Tibial nerve (tissue), 4 donors: ENCODE measurements around the gene FAM13B. TPM values are rescaled to one million over a fixed set of nuclear protein-coding genes. Genes with fewer than 3 reads are reported as not detected.
"Not testable (repeated sequence)": the region's sequence is repeated elsewhere in the genome, so short reads cannot be mapped to it uniquely, and the experiment has no call there.

Experiments used
- DNase-seq, 2 donors: peaks; one replicate each; pipeline ENCODE4 v3.0.0-alpha.2; 2019; ENCODE audit warnings: low spot score in 2 of 2
- H3K27ac ChIP-seq, 4 donors: fragments of 200-600 bp; sonication (generic) in 3 of 4; one replicate each; pipeline ENCODE4 v1.5.1; 2017 to 2019; ENCODE audit warnings: mild to moderate bottlenecking in 1 of 4
- H3K27me3 ChIP-seq, 2 donors: fragments of 200-600 bp; sonication (generic) in 1 of 2; one replicate each; pipeline versions ENCODE4 v1.5.1 to v1.6.0; 2017 to 2019
- H3K36me3 ChIP-seq, 3 donors: fragments of 200-600 bp; sonication (generic); one replicate each; pipeline ENCODE4 v1.5.1; 2018 to 2019
- H3K4me1 ChIP-seq, 4 donors: fragments of 200-600 bp; sonication (generic) in 3 of 4; one replicate each; pipeline ENCODE4 v1.5.1; 2017 to 2019
- H3K4me3 ChIP-seq, 4 donors: fragments of 200-600 bp; sonication (generic) in 3 of 4; one replicate each; pipeline ENCODE4 v1.5.1; 2017 to 2019; ENCODE audit warnings: mild to moderate bottlenecking in 1 of 4, moderate library complexity in 1 of 4
- H3K9me3 ChIP-seq, 4 donors: fragments of 200-600 bp; sonication (generic) in 3 of 4; one replicate each; pipeline ENCODE4 v1.5.1; 2017 to 2019
- EP300 ChIP-seq, 2 donors: sonication (generic); formaldehyde crosslinking; IDR thresholded peaks; one replicate each; pipeline ENCODE4 v1.6.1; 2017; ENCODE audit warnings: antibody characterized with exemption in 2 of 2, mild to moderate bottlenecking in 1 of 2
- POLR2A ChIP-seq, 2 donors: fragments of 450-650 bp; IDR thresholded peaks; one replicate each; pipeline ENCODE4 v1.6.1; 2017; ENCODE audit warnings: antibody characterized with exemption in 2 of 2, mild to moderate bottlenecking in 2 of 2, moderate library complexity in 2 of 2
- WGBS, 2 donors: methylation state at CpG; one replicate each; pipeline ENCODE4 v1.1.5; 2018; 5-methylcytosine and 5-hydroxymethylcytosine counted together
- total RNA-seq, 4 donors: library from RNA; depleted of rRNA; stranded (reverse); fragments of >200 nt; gene quantifications; one replicate each; pipeline ENCODE4 v1.1.0, GENCODE V29; 2016
- TF ChIP-seq, protein P1 (sequence below), 5 experiments: fragments of 200-600 bp in 3 of 5; fragments of 450-650 bp in 2 of 5; sonication (generic) in 3 of 5; IDR thresholded peaks; one replicate each; pipeline ENCODE4 v1.5.1; 2016 to 2019; ENCODE audit warnings: antibody characterized with exemption in 5 of 5, mild to moderate bottlenecking in 3 of 5, moderate library complexity in 2 of 5

Gene FAM13B
- total RNA-seq, 4 donors from 2014 or later, result 59.4 to 85.9 (median 72.3) TPM

DNA sequence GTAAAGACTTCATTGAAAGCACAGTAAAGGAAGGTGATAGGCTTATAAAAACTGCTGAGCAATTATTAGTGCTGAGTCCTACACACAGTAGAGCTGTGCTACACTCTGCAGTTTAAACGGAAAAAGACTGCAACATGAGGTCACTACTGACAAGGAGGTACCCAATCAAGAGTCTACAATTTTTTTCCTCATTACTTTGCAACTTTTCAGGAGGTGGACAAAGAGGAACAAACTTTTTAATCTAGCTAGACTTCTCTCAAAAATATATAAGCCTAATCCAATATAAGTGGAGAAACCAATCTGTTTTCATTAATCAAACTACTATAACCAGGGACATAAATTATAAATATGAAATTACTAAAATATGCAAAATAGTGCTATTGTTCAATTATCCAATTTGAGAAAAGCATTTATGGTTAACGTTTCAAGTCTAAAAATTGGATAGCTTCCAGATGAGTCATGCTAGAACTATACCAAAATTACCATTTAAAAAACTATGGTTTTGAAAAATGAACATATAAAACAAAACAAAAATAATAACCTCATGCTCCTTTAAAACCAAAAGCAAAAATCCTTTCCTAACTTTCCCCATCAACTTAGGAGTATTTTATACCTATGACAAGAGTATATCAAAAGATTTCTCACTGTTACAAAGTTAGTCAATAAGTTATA is 37.7 kb downstream of the FAM13B start:
- DNase-seq, result no peak
- peaks cover 0 to 25% (median 0%) of the 10 kb centered on the region in 3 donors for H3K36me3 ChIP-seq
- TF ChIP-seq POLR2A (IDR thresholded peaks at IDR 0.05), result no peak
- TF ChIP-seq, protein P1, sequence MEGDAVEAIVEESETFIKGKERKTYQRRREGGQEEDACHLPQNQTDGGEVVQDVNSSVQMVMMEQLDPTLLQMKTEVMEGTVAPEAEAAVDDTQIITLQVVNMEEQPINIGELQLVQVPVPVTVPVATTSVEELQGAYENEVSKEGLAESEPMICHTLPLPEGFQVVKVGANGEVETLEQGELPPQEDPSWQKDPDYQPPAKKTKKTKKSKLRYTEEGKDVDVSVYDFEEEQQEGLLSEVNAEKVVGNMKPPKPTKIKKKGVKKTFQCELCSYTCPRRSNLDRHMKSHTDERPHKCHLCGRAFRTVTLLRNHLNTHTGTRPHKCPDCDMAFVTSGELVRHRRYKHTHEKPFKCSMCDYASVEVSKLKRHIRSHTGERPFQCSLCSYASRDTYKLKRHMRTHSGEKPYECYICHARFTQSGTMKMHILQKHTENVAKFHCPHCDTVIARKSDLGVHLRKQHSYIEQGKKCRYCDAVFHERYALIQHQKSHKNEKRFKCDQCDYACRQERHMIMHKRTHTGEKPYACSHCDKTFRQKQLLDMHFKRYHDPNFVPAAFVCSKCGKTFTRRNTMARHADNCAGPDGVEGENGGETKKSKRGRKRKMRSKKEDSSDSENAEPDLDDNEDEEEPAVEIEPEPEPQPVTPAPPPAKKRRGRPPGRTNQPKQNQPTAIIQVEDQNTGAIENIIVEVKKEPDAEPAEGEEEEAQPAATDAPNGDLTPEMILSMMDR (IDR thresholded peaks at IDR 0.05), result no peak
- no peak for TF ChIP-seq EP300 (IDR thresholded peaks at IDR 0.05)
- WGBS, 2 donors, result 8 to 18% methylated on average over 2 of the region's 2 CpGs
- peaks cover 0 to 4% (median 0%) of the 10 kb centered on the region in 4 donors for H3K9me3 ChIP-seq
- H3K27me3 ChIP-seq, result no peaks in the 10 kb centered on the region
- H3K4me3 ChIP-seq, result no peak overlapping the region
- H3K4me1 ChIP-seq, result peaks cover 0 to 47% (median 13%) of the 10 kb centered on the region in 4 donors
- H3K27ac ChIP-seq, result peak overlapping the region in 1 of 4 donors; percentile 57

DNA sequence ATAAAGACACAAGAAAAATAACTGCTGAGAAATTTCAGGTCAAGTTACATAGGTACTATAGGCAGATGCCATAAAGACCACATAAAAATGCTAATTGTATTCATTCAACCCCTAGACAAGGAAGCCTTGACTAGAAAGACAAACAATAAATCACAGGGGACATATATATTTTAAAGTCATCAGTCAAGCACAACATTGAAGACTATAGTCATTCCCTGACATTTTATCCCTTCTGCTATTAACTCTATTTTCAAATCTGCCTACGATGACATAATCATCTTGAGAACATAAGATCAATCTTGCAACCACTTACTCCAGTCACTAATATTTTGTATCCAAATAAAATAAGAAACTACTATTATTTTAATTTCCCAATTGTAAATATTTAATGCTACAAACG is 38.3 kb downstream of the FAM13B start:
- no peak for DNase-seq
- no peaks in the 10 kb centered on the region for H3K27me3 ChIP-seq

DNA sequence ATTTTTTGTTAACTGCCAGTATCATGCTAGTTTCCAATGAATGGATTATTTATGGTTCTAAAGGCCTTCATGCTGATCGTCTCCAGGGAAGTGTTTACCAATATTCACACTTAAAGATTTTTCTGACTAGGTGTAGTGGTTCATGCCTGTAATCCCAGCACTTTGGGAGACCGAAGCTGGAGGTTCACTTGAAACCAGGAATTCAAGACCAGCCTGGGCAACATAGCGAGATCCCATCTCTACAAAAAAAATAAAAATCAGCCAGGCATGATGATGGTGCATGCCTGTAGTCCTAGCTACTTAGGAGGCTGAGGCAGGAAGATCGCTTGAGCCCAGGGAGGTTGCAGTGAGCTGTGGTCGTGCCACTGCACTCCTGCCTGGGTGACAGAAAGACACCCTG is 43.5 kb downstream of the FAM13B start:
- TF ChIP-seq EP300 (IDR thresholded peaks at IDR 0.05), result no peak
- TF ChIP-seq POLR2A (IDR thresholded peaks at IDR 0.05), result no peak
- TF ChIP-seq, protein P1 (IDR thresholded peaks at IDR 0.05), result no peak
- Histone ChIP-seq H3K4me3 (no peak overlapping the region), H3K36me3 (peaks cover 0 to 19% (median 0%) of the 10 kb centered on the region in 3 donors), H3K27ac (no peak overlapping the region), H3K9me3 (no peaks in the 10 kb centered on the region), H3K27me3 (no peaks in the 10 kb centered on the region), H3K4me1 (peaks cover 0 to 9% (median 3%) of the 10 kb centered on the region in 4 donors)
- whole genome bisulfite sequencing, 2 donors, result 83 to 85% methylated on average over 5 of the region's 5 CpGs
- no peak for DNase-seq

More for the DNA sequence above, 38.3 kb downstream of the FAM13B start:
- Histone ChIP-seq H3K4me3 (no peak overlapping the region), H3K27ac (peak overlapping the region in 1 of 4 donors; percentile 28), H3K9me3 (peaks cover 0 to 4% (median 0%) of the 10 kb centered on the region in 4 donors), H3K4me1 (peaks cover 0 to 40% (median 13%) of the 10 kb centered on the region in 4 donors), H3K36me3 (peaks cover 0 to 25% (median 0%) of the 10 kb centered on the region in 3 donors)
- 75 to 76% methylated on average over 2 of the region's 2 CpGs for WGBS, 2 donors
- no peak for TF ChIP-seq EP300 (IDR thresholded peaks at IDR 0.05)
- no peak for TF ChIP-seq POLR2A (IDR thresholded peaks at IDR 0.05)
- TF ChIP-seq, protein P1 (IDR thresholded peaks at IDR 0.05), result no peak

DNA sequence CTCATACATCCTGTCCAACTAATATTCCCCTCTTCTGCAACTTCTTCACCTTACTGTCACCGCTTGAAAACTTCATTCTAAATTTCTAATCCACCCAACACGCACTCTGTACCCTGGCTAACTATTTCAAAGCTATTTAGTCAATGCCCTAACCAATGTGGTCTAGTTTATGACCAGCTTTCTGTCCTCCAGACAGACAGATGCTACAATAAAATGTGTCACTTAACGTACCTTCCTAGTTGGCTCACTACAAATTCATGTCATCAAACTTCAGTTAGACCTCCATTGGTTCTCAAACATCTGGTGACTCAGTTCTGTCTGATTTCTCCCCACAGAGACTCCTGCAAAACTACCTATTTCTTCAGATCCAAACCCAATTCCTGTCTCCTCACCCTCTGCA is 57.7 kb downstream of the FAM13B start:
- H3K27me3 ChIP-seq, result no peaks in the 10 kb centered on the region

DNA sequence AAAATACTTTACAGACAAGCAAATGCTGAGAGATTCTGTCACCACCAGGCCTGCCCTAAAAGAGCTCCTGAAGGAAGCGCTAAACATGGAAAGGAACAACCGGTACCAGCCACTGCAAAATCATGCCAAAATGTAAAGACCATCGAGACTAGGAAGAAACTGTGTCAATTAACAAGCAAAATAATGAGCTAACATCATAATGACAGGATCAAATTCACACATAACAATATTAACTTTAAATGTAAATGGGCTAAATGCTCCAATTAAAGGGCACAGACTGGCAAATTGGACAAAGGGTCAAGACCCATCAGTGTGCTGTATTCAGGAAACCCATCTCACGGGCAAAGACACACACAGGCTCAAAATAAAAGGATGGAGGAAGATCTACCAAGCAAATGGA is 62.5 kb downstream of the FAM13B start:
- peaks cover 0 to 40% (median 0%) of the 10 kb centered on the region in 3 donors for H3K36me3 ChIP-seq
- H3K4me3 ChIP-seq, H3K27me3 ChIP-seq, H3K27ac ChIP-seq, DNase-seq, H3K4me1 ChIP-seq: not testable (repeated sequence)
- 98% methylated on average over 4 of the region's 4 CpGs for WGBS, 2 donors
- H3K9me3 ChIP-seq, result peaks cover 0 to 13% (median 0%) of the 10 kb centered on the region in 4 donors

More for the DNA sequence above, 57.7 kb downstream of the FAM13B start:
- TF ChIP-seq, protein P1 (IDR thresholded peaks at IDR 0.05), result no peak
- TF ChIP-seq EP300 (IDR thresholded peaks at IDR 0.05) (no peak), POLR2A (IDR thresholded peaks at IDR 0.05) (no peak)
- Histone ChIP-seq H3K36me3 (peaks cover 0 to 49% (median 0%) of the 10 kb centered on the region in 3 donors), H3K27ac (no peak overlapping the region), H3K9me3 (peaks cover 0 to 3% (median 0%) of the 10 kb centered on the region in 4 donors), H3K4me3 (no peak overlapping the region), H3K4me1 (no peaks in the 10 kb centered on the region)
- DNase-seq, result no peak
- 95 to 99% methylated on average over 3 of the region's 3 CpGs for WGBS, 2 donors
